ENCODE measurements around the gene FRYL.
"Not testable (repeated sequence)": the region's sequence is repeated elsewhere in the genome, so short reads cannot be mapped to it uniquely, and the experiment has no call there.

Gene FRYL

GRCh38 chr4:48653217-48654014 lies 126.7 kb downstream of the FRYL start:
- peak in 1 of 2 experiments; percentile 28 for DNase-seq

- DNase-seq: no peak
Measured at GRCh38 chr4:48651914-48652313, 128.2 kb downstream of the FRYL start.

- no peak for DNase-seq
Measured at GRCh38 chr4:48649505-48649904, 130.6 kb downstream of the FRYL start.

DNA sequence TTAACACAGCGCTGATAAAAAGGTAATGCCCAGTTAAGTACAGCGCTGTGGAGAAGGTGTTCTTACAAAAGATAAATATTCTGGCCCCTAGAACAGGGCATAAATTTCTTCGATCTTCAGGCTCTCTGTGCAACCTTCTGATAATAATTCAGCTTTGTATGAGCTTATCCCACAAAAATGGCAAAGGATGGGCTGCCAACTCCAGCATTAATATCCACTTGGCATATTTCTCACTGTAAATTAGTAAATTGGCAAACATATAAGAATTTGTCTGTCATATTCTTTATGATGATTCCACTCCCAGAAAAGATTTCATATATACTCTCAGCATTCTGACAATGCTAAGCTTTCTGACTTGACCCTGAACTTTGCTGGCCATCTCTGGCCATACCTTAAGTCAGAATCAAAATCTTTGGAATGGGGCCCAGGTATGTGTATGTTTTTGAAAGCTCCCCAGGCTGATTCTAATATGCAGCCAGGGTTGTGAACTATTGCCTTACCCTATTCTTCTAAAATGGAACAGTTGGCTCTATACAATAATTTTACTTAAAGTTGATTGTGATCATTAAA lies 134.8 kb downstream of the FRYL start:
- DNase-seq: peak; percentile 35 to 57

GRCh38 chr4:48642421-48643374 lies 137.4 kb downstream of the FRYL start:
- DNase-seq: no peak

DNA sequence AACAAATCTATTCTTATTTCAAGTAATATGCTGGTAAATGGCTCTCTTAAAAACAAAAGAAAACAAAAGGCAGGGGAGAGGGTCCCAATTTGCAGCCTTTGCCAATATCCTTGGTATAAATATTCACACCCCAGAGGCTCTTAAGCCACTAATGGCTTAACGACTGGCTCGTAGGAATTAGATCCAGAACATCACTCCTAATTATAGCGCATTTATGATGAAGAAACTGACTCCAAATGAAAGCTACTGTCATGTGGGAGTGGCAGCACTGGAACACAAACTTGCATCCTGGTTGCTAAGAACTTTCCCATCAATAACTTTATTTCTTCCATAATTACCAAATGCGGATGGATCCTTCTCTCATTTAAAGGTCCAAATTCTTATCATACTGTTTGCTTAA lies 138.7 kb downstream of the FRYL start:
- DNase-seq: no peak

DNA sequence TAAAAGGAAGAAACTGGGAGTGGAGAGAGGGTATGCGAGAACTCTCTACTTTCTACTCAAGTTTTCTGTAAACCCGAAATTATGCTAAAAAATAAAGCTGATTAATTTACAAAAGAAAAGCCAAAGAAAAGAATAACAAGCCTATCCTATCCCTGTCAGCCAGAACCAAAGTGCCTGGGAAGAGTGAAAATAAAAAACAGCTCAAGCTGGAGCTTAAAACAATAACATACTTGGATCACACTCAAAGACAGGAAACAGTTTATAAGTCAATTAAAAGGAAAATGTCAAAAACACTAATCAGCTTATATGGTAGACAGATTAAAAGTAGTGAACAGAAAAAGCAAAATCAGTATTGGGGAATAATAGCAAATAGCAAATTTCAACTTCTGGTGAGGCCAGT lies 139.4 kb downstream of the FRYL start:
- no peak for DNase-seq

DNA sequence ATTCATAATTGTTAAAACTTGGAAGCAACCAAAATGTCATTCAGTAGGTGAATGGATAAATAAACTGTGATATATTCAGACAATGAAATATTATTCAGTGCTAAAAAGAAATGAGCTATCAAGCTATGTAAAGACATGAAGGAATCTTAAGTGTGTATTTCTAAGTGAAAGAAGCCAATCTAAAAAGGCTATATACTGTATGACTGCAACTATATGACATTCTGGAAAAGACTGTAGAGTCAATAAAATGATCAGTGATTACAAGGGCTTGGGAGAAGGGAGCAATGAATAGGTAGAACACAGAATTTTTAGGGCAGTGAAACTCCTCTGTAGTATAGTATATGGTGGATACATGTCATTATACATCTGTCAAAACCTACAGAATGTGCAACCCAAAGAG lies 139.9 kb downstream of the FRYL start:
- DNase-seq: no peak

DNA sequence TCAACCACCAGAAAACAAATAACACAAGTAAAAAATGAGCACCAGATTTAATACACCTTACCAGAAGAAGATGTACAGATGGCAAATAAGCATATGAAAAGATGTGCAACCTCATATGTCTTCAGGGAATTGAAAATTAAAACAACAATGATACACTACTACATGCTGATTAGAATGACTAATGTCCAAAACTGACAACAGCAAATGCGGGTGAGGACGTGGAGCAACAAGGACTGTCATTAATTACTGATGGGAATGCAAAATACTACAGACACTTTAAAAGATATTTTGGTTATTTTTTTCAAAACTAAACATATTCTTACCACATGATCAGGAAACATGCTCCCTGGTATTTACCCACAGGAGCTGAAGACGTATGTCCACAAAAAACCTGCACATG lies 140.3 kb downstream of the FRYL start:
- no peak for DNase-seq

DNA sequence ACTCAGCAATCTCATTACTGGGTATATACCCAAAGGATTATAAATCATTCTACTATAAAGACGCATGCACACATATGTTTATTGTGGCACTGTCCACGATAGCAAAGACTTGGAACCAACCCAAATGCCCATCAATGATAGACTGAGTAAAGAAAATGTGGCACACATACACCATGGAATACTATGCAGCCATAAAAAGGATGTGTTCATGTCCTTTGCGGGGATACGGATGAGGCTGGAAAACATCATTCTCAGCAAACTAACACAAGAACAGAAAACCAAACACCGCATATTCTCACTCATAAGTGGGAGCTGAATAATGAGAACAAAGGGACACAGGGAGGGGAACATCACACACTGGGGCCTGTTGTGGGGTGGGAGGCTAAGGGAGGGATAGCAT lies 141.5 kb downstream of the FRYL start:
- DNase-seq: not testable (repeated sequence)

DNA sequence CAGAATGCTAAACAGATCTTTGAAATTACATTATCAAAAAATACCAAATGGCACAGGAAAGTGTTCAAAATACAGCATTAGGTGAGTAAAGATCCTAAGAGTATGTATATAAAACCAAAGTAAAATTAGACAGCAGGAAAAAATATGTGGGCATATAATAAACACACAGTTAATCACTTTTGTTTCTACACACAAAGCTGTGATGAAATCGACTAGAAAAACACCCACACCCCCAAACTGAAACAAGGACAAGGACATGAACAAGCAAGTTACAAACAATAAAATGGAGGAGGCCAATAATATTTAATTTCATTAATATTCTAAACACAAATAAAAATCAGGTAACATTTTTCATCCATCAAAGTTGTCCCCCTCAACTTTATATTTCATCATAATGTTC lies 143.2 kb downstream of the FRYL start:
- no peak for DNase-seq

- DNase-seq: no peak
Measured at GRCh38 chr4:48635980-48636379, 144.1 kb downstream of the FRYL start.

DNA sequence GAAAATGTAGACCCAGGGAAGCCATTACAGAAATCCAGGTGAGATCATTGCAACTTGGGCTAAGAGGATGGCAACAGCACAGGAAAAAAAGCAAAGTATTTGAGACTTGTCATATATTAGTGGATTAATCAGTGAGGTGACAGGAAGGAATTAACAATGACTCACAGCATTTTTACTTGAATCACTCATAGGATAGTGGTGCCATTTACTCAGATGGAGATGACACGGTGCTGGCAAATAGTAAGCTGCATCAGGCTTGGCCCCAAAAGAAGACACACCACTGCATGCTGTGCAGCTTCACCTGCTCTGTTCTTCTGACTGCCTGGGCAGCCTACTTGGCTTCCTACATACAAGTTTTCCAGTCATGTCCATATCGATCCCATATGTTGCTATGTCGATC lies 144.8 kb downstream of the FRYL start:
- DNase-seq: no peak

DNA sequence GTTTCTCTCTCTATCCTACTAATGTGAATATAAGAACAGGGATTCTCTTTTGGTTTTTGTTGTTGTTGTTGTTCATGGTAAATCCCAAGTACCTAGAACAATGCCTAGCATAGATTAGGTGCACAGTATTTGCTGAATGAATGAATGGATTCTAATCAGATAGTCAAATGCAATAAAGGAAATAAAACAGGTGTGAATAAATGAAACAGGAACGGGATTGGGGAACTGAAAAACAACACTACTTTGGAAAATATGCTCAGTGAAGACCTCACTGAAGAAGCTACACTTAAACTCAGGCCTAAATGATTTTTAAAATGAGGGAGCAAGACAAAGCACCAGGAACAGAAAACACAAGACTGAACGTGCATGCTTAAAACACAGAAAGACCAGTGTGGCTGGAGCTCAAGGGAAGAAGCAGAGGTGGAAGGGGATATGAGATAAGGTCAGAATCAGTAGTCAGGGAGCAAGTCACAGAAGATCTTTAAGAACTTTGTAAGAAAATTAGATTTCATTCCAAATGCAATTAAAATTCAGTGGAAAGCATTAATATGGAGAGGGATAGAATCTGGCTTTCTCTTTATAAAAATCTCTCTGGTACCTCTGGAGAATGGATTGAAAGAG lies 145.3 kb downstream of the FRYL start:
- no peak for DNase-seq

DNA sequence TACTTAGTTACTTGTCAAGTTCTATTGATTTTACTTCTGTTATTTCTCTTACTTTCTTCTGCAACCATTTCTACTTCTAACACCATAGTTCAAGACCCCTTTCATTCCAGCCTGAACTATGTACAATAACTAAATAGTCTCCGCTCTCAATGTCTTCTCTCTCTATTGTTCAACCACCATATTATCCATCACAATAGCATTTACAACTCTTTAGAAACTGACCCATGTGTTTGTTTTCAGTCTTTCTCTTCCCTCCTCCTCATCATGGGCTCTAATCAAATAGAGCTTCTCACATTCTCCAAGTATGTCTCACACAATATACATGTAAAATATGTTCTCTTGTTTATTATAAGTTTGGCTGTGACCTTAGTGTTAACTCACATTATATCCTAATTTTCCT lies 146.4 kb downstream of the FRYL start:
- DNase-seq: no peak

- no peak for DNase-seq
Measured at GRCh38 chr4:48629458-48629857, 150.6 kb downstream of the FRYL start.

DNA sequence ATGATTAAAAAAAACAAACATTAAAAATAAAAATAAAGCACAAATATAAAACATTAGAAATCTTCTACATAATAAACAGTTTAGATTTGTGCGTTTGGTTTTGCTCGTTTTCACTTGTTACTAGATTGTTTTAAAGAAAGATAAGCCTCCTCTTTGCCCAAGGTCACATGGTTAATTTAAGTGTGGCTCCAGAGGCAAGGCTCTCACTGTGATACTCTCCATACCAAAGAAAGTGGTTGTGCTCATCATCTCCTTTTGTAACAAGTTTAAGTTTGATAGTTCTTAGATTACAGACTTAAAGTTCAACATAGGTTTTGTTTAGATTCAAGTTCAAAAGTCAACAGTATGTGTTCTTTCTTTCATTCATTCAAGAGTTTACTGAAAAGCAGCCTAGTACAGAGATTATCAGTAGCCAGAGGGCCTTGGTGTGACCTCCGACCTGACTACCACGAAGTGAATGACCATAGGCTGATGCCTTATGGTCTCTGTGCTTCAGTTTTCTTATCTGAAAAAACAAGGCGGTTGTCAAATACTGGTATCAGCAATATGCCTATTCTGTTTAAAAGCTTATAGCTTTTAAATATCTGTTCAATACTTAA lies 156.8 kb downstream of the FRYL start:
- DNase-seq: no peak

DNA sequence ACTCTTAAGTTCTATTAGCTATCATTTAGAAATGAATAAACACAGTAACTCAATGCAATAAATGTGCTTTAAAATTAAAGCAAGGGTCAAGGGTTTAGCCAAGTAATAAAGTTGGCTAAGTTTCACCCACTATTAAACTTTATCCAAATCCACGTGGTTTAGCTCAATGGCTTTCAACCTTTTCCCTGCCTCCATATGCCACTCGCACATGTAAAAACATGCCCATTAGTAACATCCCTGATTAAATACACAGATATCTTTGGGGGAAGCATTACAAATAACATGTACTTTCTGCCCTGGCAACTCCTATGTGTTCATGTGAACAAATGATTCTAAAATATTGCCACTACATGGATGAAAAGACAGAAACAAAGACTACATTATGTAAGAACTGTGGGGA lies 159.2 kb downstream of the FRYL start:
- DNase-seq: no peak

DNA sequence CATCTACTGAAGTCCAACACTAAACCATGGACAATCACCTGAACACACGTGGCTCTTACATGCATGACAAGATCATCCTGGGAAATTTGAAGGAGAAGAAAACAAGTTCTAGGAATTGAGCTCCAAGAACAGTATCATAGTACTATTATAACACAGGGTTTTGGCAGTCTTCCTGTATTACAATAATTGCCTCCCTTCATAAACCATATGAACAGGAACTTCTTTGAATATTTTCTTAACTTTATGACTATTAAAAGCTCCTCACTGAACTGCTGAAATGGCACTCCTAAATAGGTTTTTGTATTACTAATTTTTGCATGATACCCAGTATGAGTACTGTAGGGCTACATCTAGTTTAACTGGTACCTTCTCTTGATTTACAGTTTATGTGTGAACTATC lies 160.0 kb downstream of the FRYL start:
- no peak for DNase-seq

DNA sequence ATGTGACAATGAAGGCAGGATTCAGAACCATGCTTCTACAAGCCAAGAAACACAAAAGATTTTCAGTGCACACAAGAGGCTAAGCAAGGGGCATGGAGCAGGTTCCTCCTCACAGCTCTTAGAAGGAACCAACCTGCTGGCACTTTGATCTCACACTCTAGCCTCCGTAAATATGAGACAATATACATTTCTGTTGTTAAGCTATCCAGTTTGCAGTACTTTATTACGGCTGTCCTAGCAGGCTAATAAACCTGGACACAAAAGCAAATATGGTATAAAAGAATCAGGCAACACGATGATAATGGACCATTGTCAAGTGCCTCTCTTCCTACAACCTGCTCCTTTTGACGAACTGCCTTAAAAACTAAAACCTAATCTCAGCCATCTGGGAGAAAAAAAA lies 175.6 kb downstream of the FRYL start:
- DNase-seq: no peak

DNA sequence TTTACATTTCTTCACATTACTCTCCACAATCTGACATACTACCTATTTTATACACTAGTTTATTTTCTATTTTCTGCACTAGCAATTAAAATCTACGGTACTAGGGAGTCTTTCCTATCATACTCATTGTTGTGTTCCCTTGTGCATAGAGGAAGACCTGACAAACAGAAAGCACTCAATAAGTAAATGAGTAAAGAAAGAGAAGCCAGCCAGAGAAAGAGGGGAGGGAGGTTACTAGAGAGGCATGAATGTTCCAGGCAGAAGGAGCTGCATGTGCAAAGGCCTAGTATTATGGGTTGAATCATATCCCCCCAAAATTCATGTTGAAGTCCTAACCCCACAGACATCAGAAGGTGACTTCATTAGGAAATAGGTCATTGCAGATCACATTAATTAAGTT lies 176.0 kb downstream of the FRYL start:
- DNase-seq: no peak

DNA sequence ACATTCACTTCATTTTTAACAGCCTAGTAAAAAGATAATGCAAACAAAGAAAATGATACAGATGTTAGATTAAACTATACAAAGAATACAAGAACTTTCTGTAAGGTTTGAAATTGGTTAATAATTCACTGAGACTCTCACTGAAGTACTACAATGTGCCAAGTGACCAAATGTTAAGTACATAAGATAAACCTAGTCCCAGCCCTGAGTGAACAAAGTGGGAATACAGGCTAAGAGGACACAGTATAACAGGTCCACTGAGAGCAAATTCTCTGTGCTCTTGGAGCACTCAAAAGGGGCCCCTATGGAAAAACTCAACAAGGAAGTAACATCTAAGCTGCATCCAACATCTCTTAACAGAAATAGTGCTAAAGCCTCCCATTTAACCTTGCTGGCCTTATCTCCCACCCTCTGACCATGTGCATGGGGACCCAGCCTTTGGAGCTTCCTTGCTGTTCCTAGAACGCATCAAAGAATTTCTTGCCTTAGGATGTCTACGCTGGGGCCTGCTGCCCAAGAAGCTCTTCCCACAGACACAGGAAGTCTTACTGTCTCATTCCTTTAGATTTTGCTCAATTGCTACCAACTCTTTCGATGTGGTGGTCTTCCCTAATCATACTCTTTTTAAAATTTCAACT lies 176.6 kb downstream of the FRYL start:
- DNase-seq: no peak
